NCI-H2227 (cell line): ENCODE data around the gene ERP44.

ENCODE experiments used
- DNase-seq: peaks from one replicate; lab custom pipeline; 2025; ENCODE audit not compliant: unreplicated experiment; lab: John Stamatoyannopoulos, UW

The ERP44 gene

DNA sequence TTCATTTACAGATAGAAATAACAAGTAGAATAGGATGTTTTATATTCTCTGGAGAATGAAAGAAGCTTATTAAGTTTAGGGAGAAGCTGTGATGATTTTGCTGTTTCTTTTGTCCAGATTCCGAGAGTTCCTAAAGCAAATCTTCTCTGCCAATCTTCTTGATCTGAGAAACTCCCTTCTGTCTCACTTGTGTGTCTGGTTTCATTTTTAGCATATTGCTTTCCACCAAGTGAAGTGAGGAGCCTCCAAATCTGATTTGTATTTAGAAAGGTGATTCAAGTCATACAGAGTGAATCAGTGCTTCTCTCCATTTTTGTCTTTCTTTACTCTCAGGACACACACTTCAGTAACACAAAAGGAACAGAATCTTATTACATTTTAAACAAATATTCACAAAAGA, 144.0 kb downstream of the ERP44 start:
- DNase-seq, result no peak

DNA sequence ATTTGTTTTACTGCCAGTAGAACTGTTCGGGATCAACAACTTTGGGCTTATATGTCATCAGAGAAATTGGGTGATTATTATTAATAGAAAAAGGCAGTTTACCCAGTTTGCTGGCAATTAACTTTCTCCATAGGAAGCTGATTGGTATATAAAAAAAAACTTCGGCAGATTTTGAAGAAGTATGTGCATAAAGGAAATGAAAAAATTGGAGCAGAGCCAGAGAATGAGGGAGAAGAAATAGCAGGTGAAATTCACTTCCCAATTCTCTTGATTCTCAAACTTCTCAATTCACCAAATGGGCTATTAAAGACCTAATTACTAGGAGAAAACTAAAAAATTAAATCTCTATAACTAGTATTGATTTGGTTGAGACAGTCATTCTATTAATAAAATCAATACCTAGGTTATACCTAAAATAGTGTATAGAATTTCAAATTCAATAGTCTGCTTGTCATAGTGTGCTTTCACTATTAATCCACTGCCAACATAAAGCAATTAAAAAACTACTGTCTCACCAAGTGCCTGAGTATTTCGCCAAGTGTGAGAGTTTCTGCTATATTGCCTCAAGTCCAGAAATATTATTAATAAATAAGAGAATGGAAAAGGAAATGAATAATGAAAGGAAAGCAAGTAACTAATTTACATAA, 144.8 kb downstream of the ERP44 start:
- DNase-seq, result no peak

DNA sequence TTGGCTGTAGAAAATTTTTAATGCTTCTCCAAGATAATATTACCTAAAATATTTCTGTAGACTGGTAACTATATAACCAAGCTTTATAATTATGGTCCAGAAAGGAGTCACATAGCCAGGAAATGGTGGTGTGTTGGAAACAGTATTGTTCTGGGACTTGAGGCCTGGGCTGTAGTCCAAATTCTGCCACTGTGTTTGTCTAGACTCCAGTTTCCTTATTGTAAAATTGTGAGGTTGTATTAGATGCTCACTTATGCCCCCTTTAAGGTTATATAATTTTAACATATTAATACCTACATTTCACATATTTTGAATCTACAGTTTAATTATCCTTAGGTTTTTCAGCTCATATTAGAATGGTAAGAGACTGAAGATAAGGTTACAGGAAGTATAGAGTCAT, 149.9 kb downstream of the ERP44 start:
- DNase-seq, result no peak

DNA sequence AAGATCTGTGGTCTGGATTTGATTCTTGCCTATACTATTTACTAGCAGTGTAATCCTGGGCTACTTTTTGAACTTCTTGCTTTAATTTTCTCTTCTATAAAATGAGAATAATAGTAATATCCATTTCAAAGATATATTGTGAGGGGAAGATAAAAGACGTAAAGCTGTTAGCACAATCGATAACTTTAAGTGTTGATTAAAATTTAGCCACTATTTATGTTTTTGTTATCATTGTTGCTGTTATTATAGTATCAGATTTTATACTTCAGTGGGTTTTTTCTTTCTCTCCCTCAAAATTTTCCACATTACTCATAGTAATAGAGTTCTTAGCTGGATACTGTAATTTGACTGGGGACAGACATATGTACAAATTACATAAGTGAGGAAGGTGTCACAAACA, 150.3 kb downstream of the ERP44 start:
- no peak for DNase-seq

DNA sequence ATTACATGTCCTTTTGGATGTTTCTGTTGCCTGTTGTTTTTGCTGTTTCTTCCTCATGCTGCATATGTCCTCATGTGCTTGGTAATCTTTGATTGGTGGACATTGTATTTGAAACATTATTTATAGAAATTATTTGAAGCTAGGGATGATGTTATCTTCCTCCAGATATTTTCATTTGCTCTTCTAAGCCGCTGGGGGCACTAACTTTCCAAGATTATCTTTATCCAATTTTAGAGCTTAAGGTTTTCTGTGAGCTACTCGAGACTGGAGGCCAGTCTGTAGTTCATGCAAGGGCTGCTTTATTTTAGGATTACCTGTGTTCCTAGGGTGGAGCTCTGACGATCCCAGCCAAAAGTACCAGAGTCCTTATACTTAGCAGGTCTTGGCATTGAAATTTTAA, 151.4 kb downstream of the ERP44 start:
- DNase-seq, result no peak

DNA sequence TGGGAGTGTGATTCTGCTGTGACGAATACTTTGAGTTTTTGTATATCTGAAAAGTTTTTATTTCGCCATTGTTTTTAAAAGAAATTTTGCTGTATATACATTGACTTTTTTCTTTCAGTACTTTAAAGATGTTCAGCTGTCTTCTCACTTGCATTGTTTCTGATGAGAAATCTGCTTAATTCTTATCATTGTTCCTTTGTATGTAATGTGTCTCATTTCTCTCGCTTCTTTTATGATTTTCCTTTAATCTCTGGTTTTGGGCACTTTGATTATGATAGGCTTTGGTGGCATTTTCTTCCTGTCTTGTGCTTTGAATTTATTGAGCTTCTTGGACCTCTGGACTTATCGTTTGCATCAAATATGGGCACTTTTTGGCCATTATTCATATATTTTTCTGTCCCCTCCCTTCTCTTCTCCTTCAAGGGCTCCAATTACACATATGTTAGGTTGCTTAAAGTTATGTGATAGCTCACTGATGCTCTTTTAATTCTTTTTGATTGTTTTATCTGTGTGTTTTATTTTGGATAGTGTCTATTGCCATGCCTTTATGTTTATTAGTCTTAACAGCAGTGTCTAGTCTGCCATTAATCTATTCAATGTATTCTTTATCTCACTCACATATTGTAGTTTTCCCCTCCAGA, 161.7 kb downstream of the ERP44 start:
- no peak for DNase-seq

DNA sequence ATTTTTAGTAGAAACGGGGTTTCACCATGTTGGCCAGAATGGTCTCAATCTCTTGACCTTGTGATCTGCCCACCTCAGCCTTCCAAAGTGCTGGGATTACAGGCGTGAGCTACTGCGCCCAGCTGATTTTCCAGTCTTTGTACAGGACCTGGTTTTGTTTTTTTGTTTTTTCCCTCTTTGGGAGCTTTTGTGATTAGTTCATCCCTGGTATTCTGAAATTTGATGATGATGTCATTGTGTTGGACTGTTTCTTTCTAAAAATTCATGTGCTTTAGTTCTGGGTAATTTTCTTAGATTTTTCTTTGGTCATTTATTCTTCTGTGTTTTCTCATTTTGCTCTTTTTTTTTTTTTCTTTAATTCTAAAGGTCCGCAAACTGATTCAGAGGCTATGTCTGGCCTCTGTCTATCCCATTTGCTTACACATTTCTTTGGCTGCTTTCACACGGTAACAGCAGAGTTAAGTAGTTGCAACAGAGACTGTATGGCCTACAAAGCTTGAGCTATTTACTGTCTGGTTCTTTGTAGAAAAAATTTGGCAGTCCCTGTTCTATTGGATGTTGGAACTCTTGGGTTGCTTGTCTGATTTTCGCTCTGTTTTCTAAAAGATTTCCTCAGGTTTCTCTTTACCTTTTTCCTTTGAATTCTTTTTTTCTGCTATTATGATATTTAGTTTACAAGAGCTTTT, 167.5 kb downstream of the ERP44 start:
- no peak for DNase-seq

DNA sequence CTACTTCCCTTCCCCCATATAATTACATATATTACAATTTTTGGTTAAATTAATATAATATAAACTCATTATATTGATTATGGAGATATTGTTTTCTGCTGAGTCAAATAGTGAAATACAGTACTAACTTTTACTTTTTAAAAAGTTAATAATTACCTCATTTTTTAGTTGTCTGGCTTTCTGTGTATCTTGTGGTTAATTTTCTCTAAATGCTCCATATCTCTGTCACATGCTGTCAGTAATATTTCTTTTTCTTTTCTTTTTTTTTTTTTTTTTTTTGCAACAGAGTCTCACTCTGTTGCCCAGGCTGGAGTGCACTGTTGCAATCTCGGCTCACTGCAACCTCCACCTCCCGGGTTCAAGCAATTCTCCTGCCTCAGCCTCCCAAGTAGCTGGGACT, 169.1 kb downstream of the ERP44 start:
- DNase-seq, result no peak
